Stromal cell of bone marrow (primary cell): ENCODE results near the gene ZNF653.
"Not testable (repeated sequence)": the region's sequence is repeated elsewhere in the genome, so short reads cannot be mapped to it uniquely, and the experiment has no call there.

Source experiments
- DNase-seq: peaks from one replicate; pipeline ENCODE4 v3.0.0-alpha.2; 2012; ENCODE audit warnings: low read depth

Gene ZNF653

GRCh38 chr19:11456659-11457058, 49.0 kb downstream of the ZNF653 start:
- no peak for DNase-seq

GRCh38 chr19:11455233-11455554, 50.4 kb downstream of the ZNF653 start:
- DNase-seq = not testable (repeated sequence)

- DNase-seq = no peak
Observed at GRCh38 chr19:11453468-11454341, 51.9 kb downstream of the ZNF653 start.

- no peak for DNase-seq
Observed at GRCh38 chr19:11452620-11453310, 52.9 kb downstream of the ZNF653 start.

GRCh38 chr19:11451871-11452619, 53.6 kb downstream of the ZNF653 start:
- no peak for DNase-seq

GRCh38 chr19:11451327-11451870, 54.2 kb downstream of the ZNF653 start:
- DNase-seq = no peak

GRCh38 chr19:11450570-11451326, 54.9 kb downstream of the ZNF653 start:
- no peak for DNase-seq

GRCh38 chr19:11448923-11449554, 56.6 kb downstream of the ZNF653 start:
- no peak for DNase-seq

GRCh38 chr19:11448410-11448809, 57.2 kb downstream of the ZNF653 start:
- no peak for DNase-seq

- DNase-seq = no peak
Observed at GRCh38 chr19:11447347-11448262, 58.0 kb downstream of the ZNF653 start.

- no peak for DNase-seq
Observed at GRCh38 chr19:11446652-11447301, 58.9 kb downstream of the ZNF653 start.

- no peak for DNase-seq
Observed at GRCh38 chr19:11446271-11446651, 59.4 kb downstream of the ZNF653 start.

- no peak for DNase-seq
Observed at GRCh38 chr19:11445141-11445540, 60.5 kb downstream of the ZNF653 start.

GRCh38 chr19:11444059-11444458, 61.6 kb downstream of the ZNF653 start:
- no peak for DNase-seq

GRCh38 chr19:11437955-11438354, 67.7 kb downstream of the ZNF653 start:
- DNase-seq = no peak

- DNase-seq = no peak
Observed at GRCh38 chr19:11435833-11436313, 69.8 kb downstream of the ZNF653 start.

- DNase-seq = peak; percentile 99
Observed at GRCh38 chr19:11435057-11435832, 70.4 kb downstream of the ZNF653 start, which contains the start of the genes ODAD3 and PRKCSH. TSS of gene ODAD3 (minus strand) at chr19:11435121. CDS start at chr19:11435016, 105 bp downstream. TSS of gene PRKCSH (plus strand) at chr19:11435635. CDS start at chr19:11436118, 483 bp downstream.

- no peak for DNase-seq
Observed at GRCh38 chr19:11434703-11435056, 71.0 kb downstream of the ZNF653 start.
